Kidney (tissue), 14 donors: Measurements from ENCODE around the gene PRICKLE2. TPM values are rescaled to one million over a fixed set of nuclear protein-coding genes. Genes with fewer than 3 reads are reported as not detected.
A peak's percentile ranks its signal among the peaks of the same experiment; 100 is the strongest.

Experiments used
- DNase-seq, 5 donors: peaks; one replicate each; pipeline ENCODE4 v3.0.0-alpha.2; 2013 to 2020
- FAIRE-seq: peaks from 2 replicates; lab custom pipeline; 2012; peaks lifted over from hg19 to GRCh38; lab: Jason Lieb, UNC
- H3K27ac ChIP-seq, 2 donors: one replicate each; pipeline ENCODE4 v1.7.0; 2013; ENCODE audit warnings: low read depth in 2 of 2, low read length in 2 of 2, inconsistent platforms in 1 of 2
- H3K27me3 ChIP-seq: one replicate; pipeline ENCODE4 v1.7.1; 2013; ENCODE audit warnings: low read length, inconsistent platforms; ENCODE audit not compliant: control insufficient read depth, insufficient read depth
- H3K36me3 ChIP-seq, 3 donors: one replicate each; pipeline versions ENCODE4 v1.7.0 to v1.7.1; 2013; ENCODE audit warnings: low read length in 3 of 3, control low read depth in 1 of 3, inconsistent platforms in 1 of 3; ENCODE audit not compliant: insufficient read depth in 3 of 3, control insufficient read depth in 2 of 3
- H3K4me1 ChIP-seq, 3 donors: one replicate each; pipeline versions ENCODE4 v1.7.0 to v1.7.1; 2013; ENCODE audit warnings: low read length in 3 of 3, inconsistent platforms in 1 of 3, low read depth in 1 of 3; ENCODE audit not compliant: control insufficient read depth in 2 of 3, insufficient read depth in 2 of 3
- H3K4me3 ChIP-seq, 3 donors: one replicate each; pipeline versions ENCODE4 v1.7.0 to v1.8.1; 2013; ENCODE audit warnings: low read length in 3 of 3, control low read depth in 1 of 3, inconsistent platforms in 1 of 3
- H3K9ac ChIP-seq, 3 donors: one replicate each; pipeline versions ENCODE4 v1.7.0 to v1.7.1; 2013; ENCODE audit warnings: low read length in 3 of 3, control low read depth in 1 of 3, inconsistent platforms in 1 of 3
- H3K9me3 ChIP-seq, 3 donors: one replicate each; pipeline versions ENCODE4 v1.7.0 to v1.7.1; 2013; ENCODE audit warnings: low read length in 3 of 3, control low read depth in 1 of 3, inconsistent platforms in 1 of 3; ENCODE audit not compliant: control insufficient read depth in 2 of 3, insufficient read depth in 1 of 3
- CTCF ChIP-seq: IDR thresholded peaks from 3 replicates; pipeline ENCODE4 v1.5.1; 2012; ENCODE audit warnings: mild to moderate bottlenecking, moderate library complexity, borderline replicate concordance; ENCODE audit not compliant: insufficient read depth; ENCODE audit errors: extremely low read depth
- intact Hi-C: fragments of 100-400 bp; cut with DNase I; formaldehyde crosslinking; loops from one replicate; pipeline ENCODE4 v1.11.1; 2022
- polyA plus RNA-seq: library from polyadenylated mRNA; stranded (reverse); fragments of 350-450 nt; fragmentation: Illumina TruSeq; extraction: RNeasy Lipid Tissue Mini Kit (QIAGEN cat#74804); gene quantifications from one replicate; pipeline ENCODE4 v1.2.3, GENCODE V29; 2014; ENCODE audit warnings: low read depth, low replicate concordance; ENCODE audit not compliant: insufficient read depth
- total RNA-seq: library from RNA; stranded (reverse); fragmentation: NEBNext Ultra II Directional; extraction: Animal tissue kit (Norgen Biotek cat#: 25700); gene quantifications from one replicate; pipeline ENCODE4 v1.2.1, GENCODE V29; 2021
- donor health status: control.
- donor health status: control.
- donor health status: control.
- donor health status: control.
- donor health status: control.
- donor health status: DM: yes; HTN: yes; CAD: no.
- donor health status: Normal renal cell carcinoma (clear cell type).

PRICKLE2 gene
- total and polyA plus RNA-seq, 2 donors from 2014 or later, result 3.5 to 22.9 TPM

GRCh38 chr3:64123931-64124330 is 101.3 kb downstream of the PRICKLE2 start:
- peaks cover 0 to 2% (median 0%) of the 10 kb centered on the region in 3 donors for H3K36me3 ChIP-seq
- TF ChIP-seq CTCF, result no peak
- FAIRE-seq, result no peak

GRCh38 chr3:64122476-64122875 is 102.8 kb downstream of the PRICKLE2 start:
- H3K4me1 ChIP-seq, result peaks cover 0 to 13% (median 0%) of the 10 kb centered on the region in 3 donors
- peaks cover 0 to 4% (median 0%) of the 10 kb centered on the region in 3 donors for H3K9me3 ChIP-seq
- intact Hi-C loops, result no loop called here
- peaks cover 0 to 2% (median 0%) of the 10 kb centered on the region in 3 donors for H3K36me3 ChIP-seq
- H3K4me3 ChIP-seq, result no peak overlapping the region
- no peak overlapping the region for H3K27ac ChIP-seq
- no peaks in the 10 kb centered on the region for H3K27me3 ChIP-seq
- no peak overlapping the region for H3K9ac ChIP-seq
- DNase-seq (peak in 1 of 5 donors; percentile 51), FAIRE-seq (no peak)
- no peak for TF ChIP-seq CTCF

More at GRCh38 chr3:64123931-64124330, 101.3 kb downstream of the PRICKLE2 start:
- H3K4me3 ChIP-seq, result no peak overlapping the region
- no peaks in the 10 kb centered on the region for H3K27me3 ChIP-seq
- DNase-seq, result no peak
- intact Hi-C loops, result no loop called here
- no peak overlapping the region for H3K9ac ChIP-seq
- peaks cover 0 to 13% (median 0%) of the 10 kb centered on the region in 3 donors for H3K4me1 ChIP-seq
- no peak overlapping the region for H3K27ac ChIP-seq
- peaks cover 0 to 4% (median 0%) of the 10 kb centered on the region in 3 donors for H3K9me3 ChIP-seq

DNA sequence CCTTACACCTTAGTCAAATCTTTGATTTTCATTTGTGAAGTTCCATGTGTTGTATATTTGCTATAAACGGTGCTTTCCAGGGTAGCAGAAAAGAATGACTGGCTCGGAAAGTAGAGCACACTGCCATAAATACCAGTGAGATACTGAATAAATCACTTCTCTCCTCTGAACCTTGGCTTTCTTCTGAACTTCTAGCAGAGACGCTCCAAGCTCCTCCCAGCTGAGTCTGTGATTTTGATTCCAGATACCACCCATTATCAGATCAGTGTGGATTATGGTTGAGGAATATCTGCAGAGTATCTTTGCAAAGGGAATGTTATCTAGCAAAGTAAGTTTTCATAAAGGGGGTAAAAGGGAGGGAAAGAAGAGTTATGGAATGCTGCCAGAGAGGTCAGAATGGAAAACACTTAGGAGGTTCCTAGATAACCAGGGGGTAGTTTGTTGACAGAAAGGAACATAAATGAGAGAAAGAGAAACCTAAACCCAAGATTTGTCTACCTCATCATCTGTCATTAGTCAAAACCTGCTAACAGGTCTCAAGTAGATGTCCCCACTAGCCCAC is 103.4 kb downstream of the PRICKLE2 start:
- no peak overlapping the region for H3K27ac ChIP-seq
- no peak for TF ChIP-seq CTCF
- intact Hi-C loops, result no loop called here
- FAIRE-seq (no peak), DNase-seq (no peak)
- no peak overlapping the region for H3K4me3 ChIP-seq
- peaks cover 0 to 13% (median 0%) of the 10 kb centered on the region in 3 donors for H3K4me1 ChIP-seq
- H3K36me3 ChIP-seq, result peaks cover 0 to 2% (median 0%) of the 10 kb centered on the region in 3 donors
- no peaks in the 10 kb centered on the region for H3K27me3 ChIP-seq
- no peak overlapping the region for H3K9ac ChIP-seq
- H3K9me3 ChIP-seq, result peaks cover 0 to 4% (median 0%) of the 10 kb centered on the region in 3 donors
